Epithelial cell of proximal tubule (primary cell): ENCODE data around the gene TBCD. TPM values are rescaled to one million over a fixed set of nuclear protein-coding genes. Genes with fewer than 3 reads are reported as not detected.
"Not testable (repeated sequence)": the region's sequence is repeated elsewhere in the genome, so short reads cannot be mapped to it uniquely, and the experiment has no call there.

Source experiments
- DNase-seq: peaks from one replicate; pipeline ENCODE4 v3.0.0-alpha.2; 2011; ENCODE audit warnings: low read depth
- H3K4me3 ChIP-seq: 2 replicates; pipeline ENCODE4 v1.5.1; 2011; ENCODE audit warnings: low read depth, mild to moderate bottlenecking, low read length
- CTCF ChIP-seq: conservative IDR thresholded peaks from 2 replicates; pipeline ENCODE4 v1.5.1; 2012; ENCODE audit warnings: low read depth, mild to moderate bottlenecking, low read length
- total RNA-seq: library from RNA; depleted of rRNA; stranded (reverse); fragments of >200 nt; gene quantifications from 2 replicates; pipeline ENCODE4 v1.2.3, GENCODE V29; 2015

Gene TBCD
- total RNA-seq, 1 donor from 2014 or later, result 46.6 TPM

DNA sequence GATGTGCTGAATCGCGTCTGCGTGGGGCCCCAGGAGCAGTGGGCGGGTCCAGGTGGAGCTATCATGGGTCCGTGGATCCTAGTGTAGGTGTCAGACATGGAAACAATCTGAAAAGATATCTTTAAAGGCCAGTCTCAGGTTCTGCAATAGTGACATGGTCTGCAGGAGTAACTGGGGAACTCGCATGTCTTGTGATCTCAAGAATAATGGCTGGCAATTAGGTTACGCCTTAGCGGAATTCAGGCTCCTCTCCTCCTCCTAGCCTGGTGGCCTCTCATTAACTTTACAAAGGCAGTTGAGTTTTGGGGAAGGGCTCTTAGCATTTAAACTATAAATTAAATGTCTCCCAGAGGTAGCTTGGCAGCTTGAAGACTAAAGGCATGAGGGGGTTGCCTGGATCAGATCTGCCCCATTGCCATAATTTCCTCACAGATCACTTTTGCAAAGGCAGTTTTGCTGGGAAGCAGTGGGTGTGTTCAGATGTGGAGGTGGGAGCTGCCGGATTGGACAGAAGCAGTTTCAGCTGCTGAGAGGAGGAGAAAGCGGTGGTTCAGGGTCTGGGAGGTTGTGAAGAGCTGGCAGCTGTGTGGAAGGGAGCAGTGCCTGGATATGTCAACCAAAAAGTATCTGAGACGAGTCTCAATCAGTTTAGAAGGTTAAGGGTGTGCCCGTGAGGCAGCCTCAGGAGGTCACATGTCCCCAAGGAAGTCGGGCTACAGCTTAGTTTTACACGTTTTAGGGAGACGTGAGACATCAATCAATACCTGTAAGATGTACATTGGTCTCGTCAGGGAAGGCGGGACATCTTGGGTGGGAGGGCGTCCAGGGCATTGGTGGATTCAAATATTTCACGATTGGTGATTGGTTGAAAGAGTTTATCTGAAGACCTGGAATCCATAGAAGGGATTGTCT lies 2.7 kb downstream of the TBCD start:
- H3K4me3 ChIP-seq, result peak overlapping the region; percentile 13
- no peak for DNase-seq
- TF ChIP-seq CTCF, result no peak

- H3K4me3 ChIP-seq, result no peak overlapping the region
- no peak for TF ChIP-seq CTCF
- no peak for DNase-seq
Observed at GRCh38 chr17:82756166-82756565, 4.3 kb downstream of the TBCD start.

DNA sequence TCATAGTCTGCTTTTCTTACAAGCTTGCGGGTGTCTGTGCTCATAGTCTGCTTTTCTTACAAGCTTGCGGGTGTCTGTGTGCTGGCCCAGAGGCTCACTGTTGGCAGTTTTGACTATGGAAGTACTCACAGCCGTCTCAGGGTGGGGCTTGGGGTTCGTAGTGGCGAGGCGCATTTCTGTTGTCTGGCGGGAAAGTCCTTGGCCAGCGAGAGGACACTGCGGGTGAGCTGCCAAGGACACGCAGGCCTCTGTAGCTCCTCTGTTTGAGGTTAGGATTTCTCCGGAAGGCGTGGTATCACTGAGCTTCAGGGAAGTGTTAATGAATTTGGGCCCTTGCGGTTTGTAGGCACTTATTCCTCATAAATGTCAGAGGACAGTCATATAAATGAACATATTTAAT lies 13.5 kb downstream of the TBCD start:
- H3K4me3 ChIP-seq, result no peak overlapping the region
- no peak for TF ChIP-seq CTCF

GRCh38 chr17:82767041-82767754 lies 15.3 kb downstream of the TBCD start:
- peak; percentile 74 for TF ChIP-seq CTCF
- DNase-seq, result no peak
- H3K4me3 ChIP-seq, result no peak overlapping the region

More for the DNA sequence above, 13.5 kb downstream of the TBCD start:
- no peak for DNase-seq

DNA sequence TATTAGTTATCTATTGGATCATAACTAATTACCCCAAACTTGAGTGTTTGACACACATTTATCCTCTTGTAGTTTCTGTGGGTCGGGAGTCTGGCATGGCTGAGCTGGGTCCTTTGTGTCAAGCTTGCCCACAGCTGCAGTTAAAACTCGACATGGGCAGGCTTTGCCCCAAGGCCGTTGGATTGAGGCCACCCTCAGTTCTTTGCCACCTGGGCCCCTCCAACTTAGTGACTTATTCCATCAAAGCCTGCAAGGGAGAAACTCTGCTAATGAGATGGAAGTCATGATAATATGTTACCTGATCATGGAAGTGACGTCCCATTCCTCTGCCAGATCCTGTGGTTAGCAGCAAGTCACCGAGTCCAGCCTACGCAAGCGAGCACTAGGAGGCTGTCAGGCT lies 17.2 kb downstream of the TBCD start:
- no peak for TF ChIP-seq CTCF
- no peak for DNase-seq
- no peak overlapping the region for H3K4me3 ChIP-seq

GRCh38 chr17:82772026-82772425 lies 20.2 kb downstream of the TBCD start:
- TF ChIP-seq CTCF, result no peak
- H3K4me3 ChIP-seq, result no peak overlapping the region
- no peak for DNase-seq

- not testable (repeated sequence) for DNase-seq
- H3K4me3 ChIP-seq, result peak overlapping the region; percentile 45
Observed at GRCh38 chr17:82774456-82774855, 22.6 kb downstream of the TBCD start.
